Metanephros (tissue), 2 donors: ENCODE measurements around the gene NIN. TPM values are rescaled to one million over a fixed set of nuclear protein-coding genes. Genes with fewer than 3 reads are reported as not detected.

Experiments used
- small RNA-seq: library from RNA; depleted of rRNA; stranded (forward); fragments of <200 nt; gene quantifications from one replicate; pipeline ENCODE3, GENCODE V24; 2014; ENCODE audit warnings: low replicate concordance
- total RNA-seq: library from RNA; depleted of rRNA; stranded (reverse); fragments of >200 nt; gene quantifications from one replicate; pipeline ENCODE4 v1.2.3, GENCODE V29; 2014

NIN gene
- 27.9 TPM for total RNA-seq

GRCh38 chr14:50830932-50831725, at the start of gene NIN:
NIN (minus strand) TSS chr14:50831162; CDS start chr14:50822056, 9,106 bp downstream.

GRCh38 chr14:50871914-50872732, 41.2 kb upstream of the NIN start, which contains the start of gene ABHD12B:
ABHD12B (plus strand) TSS chr14:50872053; CDS start chr14:50872175, 122 bp downstream.

Small RNAs within 50 kb of the gene (small RNA-seq; reads per million reads assigned to genes)
- gene RF00593 = not detected

Other genes starting within 250 kb of the NIN start
- 30.8 TPM for gene SAV1, start 162.9 kb downstream of the NIN start, total RNA-seq
- not detected for gene ABHD12B, start 40.9 kb upstream of the NIN start, total RNA-seq
- gene PYGL, start 113.3 kb upstream of the NIN start, total RNA-seq = 34.9 TPM